Common myeloid progenitor, CD34-positive (primary cell): Measurements from ENCODE around the gene IGF2R.
"Not testable (repeated sequence)": the region's sequence is repeated elsewhere in the genome, so short reads cannot be mapped to it uniquely, and the experiment has no call there.

Source experiments
- CTCF ChIA-PET: fragments of 350-600 bp; sonication (Branson Sonifier 250); formaldehyde crosslinking; loops from one replicate; lab custom pipeline; 2021; ENCODE audit warnings: antibody characterized with exemption; lab: Charles Lee
- POLR2A ChIA-PET: fragments of 350-600 bp; sonication (Branson Sonifier 250); formaldehyde crosslinking; loops from one replicate; lab custom pipeline; 2021; ENCODE audit warnings: antibody characterized with exemption; lab: Charles Lee
- DNase-seq, 3 donors: peaks; one replicate each; pipeline versions ENCODE4 v3.0.0 to v3.0.0-alpha.2; 2013
- H3K27ac ChIP-seq, 2 experiments: 1 replicate in 1 of 2; 2 replicates in 1 of 2; pipeline ENCODE4 v1.7.0; 2013; ENCODE audit warnings: inconsistent platforms in 2 of 2, low read length in 2 of 2, mild to moderate bottlenecking in 2 of 2, low read depth in 1 of 2, moderate library complexity in 1 of 2; ENCODE audit not compliant: severe bottlenecking in 2 of 2, insufficient read depth in 1 of 2, poor library complexity in 1 of 2
- H3K27me3 ChIP-seq, 5 experiments: replicated peaks in 2 of 5; 1 replicate in 3 of 5; 2 replicates in 2 of 5; pipeline versions ENCODE4 v1.6.1 to v1.7.0; 2013; ENCODE audit warnings: low read length in 4 of 5, mild to moderate bottlenecking in 2 of 5, moderate library complexity in 2 of 5, inconsistent platforms in 1 of 5; ENCODE audit not compliant: insufficient read depth in 5 of 5, control insufficient read depth in 4 of 5
- H3K36me3 ChIP-seq, 4 experiments: 1 replicate in 2 of 4; 2 replicates in 2 of 4; pipeline versions ENCODE4 v1.6.1 to v1.7.0; 2013; ENCODE audit warnings: low read length in 3 of 4, control low read depth in 1 of 4, mild to moderate bottlenecking in 1 of 4; ENCODE audit not compliant: control insufficient read depth in 4 of 4, insufficient read depth in 4 of 4
- H3K4me1 ChIP-seq, 4 experiments: 1 replicate in 3 of 4; 2 replicates in 1 of 4; pipeline versions ENCODE4 v1.6.1 to v1.7.1; 2013; ENCODE audit warnings: low read length in 3 of 4, mild to moderate bottlenecking in 3 of 4, control low read depth in 1 of 4, inconsistent platforms in 1 of 4, moderate library complexity in 1 of 4; ENCODE audit not compliant: control insufficient read depth in 4 of 4, insufficient read depth in 4 of 4; ENCODE audit errors: control extremely low read depth in 1 of 4
- H3K4me3 ChIP-seq, 7 experiments: 1 replicate in 4 of 7; 2 replicates in 3 of 7; pipeline versions ENCODE4 v1.5.1 to v1.7.0; 2013; ENCODE audit warnings: mild to moderate bottlenecking in 7 of 7, low read length in 6 of 7, moderate library complexity in 6 of 7, inconsistent platforms in 2 of 7, low read depth in 2 of 7, control low read depth in 1 of 7; ENCODE audit not compliant: insufficient read depth in 4 of 7, control insufficient read depth in 1 of 7; ENCODE audit errors: extremely low read depth in 1 of 7
- H3K9me3 ChIP-seq, 5 experiments: 1 replicate in 4 of 5; 2 replicates in 1 of 5; pipeline versions ENCODE4 v1.6.1 to v1.7.1; 2013; ENCODE audit warnings: low read length in 4 of 5, mild to moderate bottlenecking in 2 of 5, inconsistent platforms in 1 of 5, low read depth in 1 of 5, moderate library complexity in 1 of 5; ENCODE audit not compliant: control insufficient read depth in 4 of 5, insufficient read depth in 2 of 5; ENCODE audit errors: control extremely low read depth in 1 of 5
- WGBS: methylation state at CpG from one replicate; pipeline ENCODE4 v1.1.5; 2013; ENCODE audit not compliant: insufficient coverage; 5-methylcytosine and 5-hydroxymethylcytosine counted together

IGF2R gene

DNA sequence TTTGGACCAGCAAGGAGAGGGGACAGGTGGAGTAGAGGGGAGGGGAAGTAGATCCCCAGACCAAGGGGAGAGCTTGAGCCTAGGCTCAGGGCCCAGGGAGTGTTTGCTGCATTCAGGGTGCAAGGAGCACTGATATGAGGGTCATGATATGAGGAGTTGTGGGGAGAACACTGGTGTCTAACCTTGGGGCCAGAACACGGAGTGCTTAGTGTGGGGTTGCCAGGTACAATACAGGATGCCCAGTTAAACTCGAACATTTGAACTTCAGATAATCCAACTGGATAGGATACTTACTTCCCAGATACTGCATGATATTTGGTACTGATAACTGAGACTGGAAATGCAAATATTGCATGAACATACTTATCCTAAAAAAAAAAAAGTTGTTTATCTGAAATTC lies 155.1 kb downstream of the IGF2R start:
- ChIA-PET CTCF (no interaction called here), POLR2A (no interaction called here)
- Histone ChIP-seq H3K4me3 (no peak overlapping the region), H3K36me3 (no peaks in the 10 kb centered on the region), H3K4me1 (no peaks in the 10 kb centered on the region), H3K9me3 (no peaks in the 10 kb centered on the region), H3K27me3 (peaks cover 0 to 36% (median 10%) of the 10 kb centered on the region in 5 experiments), H3K27ac (no peak overlapping the region)
- WGBS: 100% methylated on average over 1 of the region's 2 CpGs
- DNase-seq: no peak

DNA sequence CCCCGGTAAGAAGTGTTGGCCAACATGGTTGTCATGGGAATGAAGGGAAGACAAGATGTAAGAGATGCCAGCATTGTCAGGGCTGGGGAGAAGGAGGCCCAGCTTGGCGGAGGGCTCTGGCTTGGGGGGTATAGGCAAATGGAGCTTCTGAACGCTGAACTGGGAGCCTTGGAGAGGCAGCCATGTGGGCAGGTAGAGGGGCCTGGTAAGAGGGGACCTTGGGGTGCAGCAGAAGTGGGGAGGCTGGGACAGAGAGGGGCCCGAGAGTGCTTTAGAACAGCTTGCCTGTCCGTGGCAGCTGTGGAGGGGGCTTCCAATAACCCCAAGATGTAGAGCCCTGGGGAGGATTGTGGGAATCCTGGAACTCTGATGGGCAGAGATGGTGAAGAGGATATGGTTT lies 155.7 kb downstream of the IGF2R start:
- Histone ChIP-seq H3K4me3 (no peak overlapping the region), H3K27ac (no peak overlapping the region), H3K9me3 (no peaks in the 10 kb centered on the region), H3K4me1 (no peaks in the 10 kb centered on the region), H3K27me3 (peaks cover 0 to 41% (median 10%) of the 10 kb centered on the region in 5 experiments), H3K36me3 (no peaks in the 10 kb centered on the region)
- 96% methylated on average over 5 of the region's 5 CpGs for whole genome bisulfite sequencing
- POLR2A ChIA-PET: no interaction called here
- no peak for DNase-seq
- CTCF ChIA-PET: interaction anchor here (0.7 kb wide), 1 partner anchor 16 kb away, joined by 3 read pairs; no protein-coding TSS in a partner anchor

- POLR2A ChIA-PET, H3K4me3 ChIP-seq, H3K36me3 ChIP-seq, H3K4me1 ChIP-seq, DNase-seq, H3K27ac ChIP-seq, H3K9me3 ChIP-seq: not testable (repeated sequence)
- CTCF ChIA-PET: interaction anchor here (0.7 kb wide), 1 partner anchor 16 kb away, joined by 3 read pairs; no protein-coding TSS in a partner anchor
- H3K27me3 ChIP-seq: peaks cover 0 to 44% (median 12%) of the 10 kb centered on the region in 5 experiments
- no CpG with 5 or more reads among the region's 5 CpGs for WGBS
These were observed 156.2 kb downstream of the IGF2R start for GRCh38 chr6:160125105-160125504.

DNA sequence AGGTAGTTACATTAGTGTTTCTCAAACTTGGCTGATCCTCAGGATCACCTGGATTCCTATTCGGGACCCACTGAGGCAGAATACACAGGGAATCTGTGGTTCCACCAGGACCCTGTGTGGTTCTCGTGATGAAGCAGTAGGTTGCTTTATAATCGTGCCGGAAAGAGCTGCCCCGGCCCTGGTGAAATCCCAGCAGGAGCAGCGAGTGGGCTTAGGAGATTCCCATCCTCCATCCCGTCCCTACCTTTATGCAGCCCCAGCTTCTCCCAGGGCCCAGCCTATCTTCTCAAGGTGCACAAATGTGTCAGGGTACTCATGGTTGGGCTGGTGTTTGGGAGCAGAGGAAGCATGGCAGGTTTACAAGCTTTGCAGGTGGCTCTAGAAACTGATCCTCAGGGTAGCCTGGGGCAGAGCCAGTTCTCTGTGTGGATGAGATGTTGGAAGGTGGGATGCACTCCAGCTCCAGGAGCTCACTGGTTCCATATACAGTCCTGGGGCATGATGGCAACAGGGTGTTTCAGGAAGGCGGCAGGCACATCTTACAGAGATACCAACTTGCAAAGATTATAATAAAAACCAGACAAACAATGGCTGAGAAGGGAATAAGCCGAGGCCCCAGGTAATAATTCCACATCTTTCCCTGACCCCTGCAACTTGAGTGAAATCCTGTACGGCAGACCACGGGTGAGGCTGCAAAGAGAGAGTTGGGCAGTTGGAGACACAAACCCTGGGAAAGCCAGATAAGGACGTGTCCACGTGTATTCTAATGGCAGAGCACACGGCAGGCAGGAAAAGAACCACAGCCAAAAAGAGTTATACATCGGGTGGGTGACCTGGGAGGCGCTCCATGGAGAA lies 158.6 kb downstream of the IGF2R start:
- H3K4me1 ChIP-seq: no peaks in the 10 kb centered on the region
- H3K9me3 ChIP-seq: no peaks in the 10 kb centered on the region
- no peak overlapping the region for H3K4me3 ChIP-seq
- no peaks in the 10 kb centered on the region for H3K36me3 ChIP-seq
- no peak overlapping the region for H3K27ac ChIP-seq
- ChIA-PET CTCF (interaction anchor here (2.1 kb wide), 1 partner anchor 7 kb away, joined by 4 read pairs; no protein-coding TSS in a partner anchor), POLR2A (no interaction called here)
- H3K27me3 ChIP-seq: peaks cover 0 to 65% (median 10%) of the 10 kb centered on the region in 5 experiments
- no peak for DNase-seq
- 92% methylated on average over 15 of the region's 16 CpGs for WGBS

- WGBS: 96% methylated on average over 3 of the region's 3 CpGs
- H3K27me3 ChIP-seq: peaks cover 0 to 68% (median 15%) of the 10 kb centered on the region in 5 experiments
- H3K36me3 ChIP-seq: no peaks in the 10 kb centered on the region
- CTCF ChIA-PET: interaction anchor here (2.1 kb wide), 1 partner anchor 8 kb away, joined by 4 read pairs; no protein-coding TSS in a partner anchor
- DNase-seq: no peak
- POLR2A ChIA-PET: no interaction called here
- no peak overlapping the region for H3K4me3 ChIP-seq
- H3K4me1 ChIP-seq: no peaks in the 10 kb centered on the region
- H3K27ac ChIP-seq: no peak overlapping the region
- H3K9me3 ChIP-seq: no peaks in the 10 kb centered on the region
These were observed 159.3 kb downstream of the IGF2R start for GRCh38 chr6:160128125-160128683.

DNA sequence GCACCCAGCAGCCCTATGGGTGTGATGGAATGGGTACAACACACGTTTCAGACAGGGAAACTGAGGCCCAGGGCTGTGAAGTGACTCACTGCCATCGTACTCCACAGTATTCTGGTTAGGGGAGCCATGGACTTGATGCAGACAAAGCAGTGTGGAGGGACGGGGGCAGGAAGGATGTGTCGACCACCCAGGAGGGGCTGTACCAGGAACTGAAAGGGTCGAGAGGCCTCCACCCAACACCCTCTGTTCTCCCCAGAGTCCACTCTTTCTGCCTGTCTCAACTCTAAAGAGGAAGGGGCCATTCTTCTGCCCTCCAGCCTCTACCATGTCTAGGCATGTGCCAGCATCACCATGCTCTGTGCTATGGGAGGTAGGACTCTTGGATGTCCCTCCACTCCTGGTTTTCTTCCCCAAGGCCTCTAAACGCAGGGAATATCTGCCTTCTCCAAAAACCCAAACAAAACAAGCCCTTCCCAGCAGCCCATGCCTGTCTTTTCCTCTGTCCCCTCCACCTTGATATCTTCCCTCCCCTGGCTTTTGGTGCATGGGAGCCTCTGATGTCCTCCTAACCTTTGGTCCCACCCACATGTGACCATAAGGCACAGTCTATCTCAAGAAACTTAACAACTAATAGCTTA lies 160.1 kb downstream of the IGF2R start:
- H3K9me3 ChIP-seq: no peaks in the 10 kb centered on the region
- peaks cover 0 to 2% (median 0%) of the 10 kb centered on the region in 4 experiments for H3K4me1 ChIP-seq
- WGBS: 81% methylated on average over 5 of the region's 6 CpGs
- no peak for DNase-seq
- peaks cover 0 to 69% (median 11%) of the 10 kb centered on the region in 5 experiments for H3K27me3 ChIP-seq
- H3K36me3 ChIP-seq: no peaks in the 10 kb centered on the region
- CTCF ChIA-PET: interaction anchor here (2.1 kb wide), 1 partner anchor 9 kb away, joined by 4 read pairs; no protein-coding TSS in a partner anchor
- POLR2A ChIA-PET: no interaction called here
- H3K27ac ChIP-seq: no peak overlapping the region
- H3K4me3 ChIP-seq: no peak overlapping the region
